Endothelial cell of umbilical vein (primary cell): ENCODE results near the gene USP7. TPM values are rescaled to one million over a fixed set of nuclear protein-coding genes. Genes with fewer than 3 reads are reported as not detected.

ENCODE experiments used
- polyA plus RNA-seq, 4 experiments: library from polyadenylated mRNA; depleted of rRNA in 3 of 4; stranded (reverse) in 3 of 4; unstranded in 1 of 4; fragments of >200 nt; gene quantifications; 2 replicates each; pipeline versions ENCODE4 v1.2.1 to v1.2.3, GENCODE V29; 2011 to 2012; ENCODE audit warnings: missing spikeins in 1 of 4
- total RNA-seq: library from RNA; stranded (reverse); gene quantifications from 2 replicates; pipeline ENCODE4 v1.2.3, GENCODE V29; 2021

USP7 gene
- total and polyA plus RNA-seq, 2 donors (not counting 3 experiments of a cell fraction or from before 2014, with no cell fraction given) = 17.7 to 130 TPM

Other genes with a start within 250 kb of the USP7 start
- 8.3 and 9.6 TPM in 2 replicates for gene TMEM186, start 166.3 kb downstream of the USP7 start, total RNA-seq
- gene TMEM186, start 166.3 kb downstream of the USP7 start, polyA plus RNA-seq = 6.4 and 8.0 TPM in 2 replicates
- 61.3 and 62.8 TPM in 2 replicates for gene PMM2, start 166.1 kb downstream of the USP7 start, total RNA-seq
- 27.5 and 29.0 TPM in 2 replicates for gene PMM2, start 166.1 kb downstream of the USP7 start, polyA plus RNA-seq
- gene CARHSP1, start 94.9 kb downstream of the USP7 start, total RNA-seq = 69.2 and 72.5 TPM in 2 replicates
- 64.9 and 88.5 TPM in 2 replicates for gene CARHSP1, start 94.9 kb downstream of the USP7 start, polyA plus RNA-seq
- gene LITAFD, start 81.6 kb downstream of the USP7 start, total RNA-seq = not detected in 2 replicates
- not detected in 2 replicates for gene LITAFD, start 81.6 kb downstream of the USP7 start, polyA plus RNA-seq
- 60.1 and 63.7 TPM in 2 replicates for gene HAPSTR1, start 127.7 kb upstream of the USP7 start, total RNA-seq
- 11.6 and 15.7 TPM in 2 replicates for gene HAPSTR1, start 127.7 kb upstream of the USP7 start, polyA plus RNA-seq